Ramos (cell line): Measurements from ENCODE around the gene RIC1.
"Not testable (repeated sequence)": the region's sequence is repeated elsewhere in the genome, so short reads cannot be mapped to it uniquely, and the experiment has no call there.

Experiments
- in situ Hi-C: fragments of 300-500 bp; cut with MboI; formaldehyde crosslinking; loops from one replicate; pipeline ENCODE4 v1.14.3; 2022; ENCODE audit warnings: low sequenced_read_pairs; ENCODE audit not compliant: unreplicated experiment

RIC1 gene

DNA sequence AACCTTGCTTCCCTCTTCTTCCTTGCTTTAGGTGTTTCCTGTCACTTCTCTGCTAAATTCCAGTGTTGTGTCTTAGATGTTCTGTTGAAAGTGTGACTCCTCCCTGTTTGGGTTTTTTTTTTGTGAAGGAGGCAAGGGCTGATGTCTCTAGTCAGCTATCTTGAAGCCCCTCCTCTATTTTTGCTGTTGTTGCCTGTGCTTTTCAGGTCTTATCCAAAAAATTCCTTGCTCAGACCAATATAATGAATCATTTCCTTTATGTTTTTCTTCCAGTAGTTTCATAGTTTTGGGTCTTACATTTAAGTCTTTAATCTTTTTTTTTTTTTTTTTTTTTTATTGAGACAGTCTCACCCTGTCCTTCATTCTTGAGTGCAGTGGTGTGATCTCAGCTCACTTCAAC, 22.3 kb downstream of the RIC1 start:
- in situ Hi-C loops = no loop called here

DNA sequence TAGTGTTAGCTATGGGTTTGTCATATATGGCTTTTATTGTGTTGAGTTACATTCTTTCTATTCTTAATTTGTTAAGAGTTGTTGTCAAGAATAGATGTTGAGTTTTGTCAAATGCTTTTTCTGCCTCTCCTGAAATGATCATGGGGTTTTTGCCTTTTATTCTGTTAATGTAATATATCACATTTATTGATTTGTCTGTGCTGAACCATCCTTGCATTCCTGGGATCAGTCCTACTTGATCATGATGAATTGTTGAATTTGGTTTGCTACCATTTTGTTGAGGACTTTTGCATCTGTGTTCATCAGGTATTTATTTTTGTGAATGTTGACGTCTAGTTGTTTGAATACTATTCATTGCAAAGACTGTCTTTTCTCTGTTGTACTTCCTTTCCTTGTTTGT, 23.9 kb downstream of the RIC1 start:
- in situ Hi-C loops = no loop called here

DNA sequence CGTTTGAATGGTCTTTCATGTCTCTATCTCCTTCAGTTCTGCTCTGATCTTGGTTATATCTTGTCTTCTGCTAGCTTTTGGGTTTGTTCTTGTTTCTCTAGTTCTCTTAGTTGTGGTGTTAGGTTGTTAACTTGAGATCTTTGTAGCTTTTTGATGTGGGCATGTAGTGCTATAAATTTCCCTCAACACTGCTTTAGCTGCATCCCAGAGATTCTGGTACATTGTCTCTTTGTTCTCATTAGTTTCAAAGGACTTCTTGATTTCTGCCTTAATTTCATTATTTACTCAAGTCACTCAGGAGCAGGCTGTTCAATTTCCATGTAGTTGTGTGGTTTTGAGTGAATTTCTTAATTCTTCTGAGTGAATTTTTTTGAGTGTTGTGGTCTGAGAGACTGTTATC, 33.9 kb downstream of the RIC1 start:
- in situ Hi-C loops = not testable (repeated sequence)

DNA sequence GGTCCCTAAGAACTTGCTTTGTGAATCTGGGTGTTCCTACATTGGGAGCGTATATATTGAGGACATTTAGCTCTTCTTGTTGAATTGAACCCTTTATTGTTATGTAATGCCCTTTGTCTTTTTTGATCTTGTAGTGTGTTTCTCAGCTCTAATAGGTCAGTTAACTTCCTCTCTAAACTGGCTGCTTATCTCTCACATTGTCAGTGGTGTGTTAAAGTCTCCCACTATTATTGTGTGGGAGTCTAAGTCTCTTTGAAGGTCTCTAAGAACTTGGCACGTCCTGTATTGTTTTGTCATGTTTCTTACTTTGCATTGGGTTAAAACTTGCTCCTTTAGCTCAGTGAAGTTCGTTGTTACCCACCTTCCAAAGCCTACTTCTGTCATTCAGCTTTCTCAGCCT, 36.2 kb downstream of the RIC1 start:
- in situ Hi-C loops = no loop called here

DNA sequence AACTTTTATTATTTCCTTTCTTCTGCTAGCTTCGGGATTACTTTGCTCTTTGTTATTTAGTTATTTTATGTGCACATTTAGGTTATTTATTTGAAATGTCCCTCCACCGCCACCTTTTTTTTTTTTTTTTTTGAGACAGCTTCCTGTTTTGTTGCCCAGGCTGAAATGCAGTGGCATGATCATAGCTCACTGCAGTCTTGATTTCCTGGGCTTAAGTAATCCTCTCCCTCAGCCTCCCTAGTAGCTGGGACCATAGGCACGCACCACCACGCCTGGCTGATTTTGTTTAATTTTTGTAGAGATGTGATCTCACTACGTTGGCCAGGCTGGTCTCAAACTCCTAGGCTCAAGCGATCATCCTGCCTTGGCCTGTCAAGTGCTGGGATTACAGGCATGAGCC, 38.5 kb downstream of the RIC1 start:
- in situ Hi-C loops = no loop called here

DNA sequence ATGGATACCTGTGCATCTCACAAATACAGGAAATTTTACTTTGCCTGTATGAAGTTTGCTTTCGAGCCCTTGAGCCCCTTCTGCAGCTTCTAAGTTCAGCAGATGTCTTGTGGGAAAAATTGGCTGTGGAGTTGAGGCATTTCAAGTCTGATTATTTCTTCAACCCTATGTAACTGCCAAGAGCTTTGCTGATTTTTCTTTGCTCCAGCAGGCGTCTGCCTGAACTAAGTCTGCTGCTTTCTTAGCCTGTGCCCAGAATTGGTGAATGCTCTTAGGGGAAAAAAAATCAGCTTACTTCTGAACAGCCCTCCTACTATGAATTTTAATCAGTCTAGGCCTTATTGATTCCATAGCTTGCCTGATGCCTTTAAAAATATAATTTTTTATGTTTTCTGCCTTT, 41.2 kb downstream of the RIC1 start:
- in situ Hi-C loops = no loop called here

DNA sequence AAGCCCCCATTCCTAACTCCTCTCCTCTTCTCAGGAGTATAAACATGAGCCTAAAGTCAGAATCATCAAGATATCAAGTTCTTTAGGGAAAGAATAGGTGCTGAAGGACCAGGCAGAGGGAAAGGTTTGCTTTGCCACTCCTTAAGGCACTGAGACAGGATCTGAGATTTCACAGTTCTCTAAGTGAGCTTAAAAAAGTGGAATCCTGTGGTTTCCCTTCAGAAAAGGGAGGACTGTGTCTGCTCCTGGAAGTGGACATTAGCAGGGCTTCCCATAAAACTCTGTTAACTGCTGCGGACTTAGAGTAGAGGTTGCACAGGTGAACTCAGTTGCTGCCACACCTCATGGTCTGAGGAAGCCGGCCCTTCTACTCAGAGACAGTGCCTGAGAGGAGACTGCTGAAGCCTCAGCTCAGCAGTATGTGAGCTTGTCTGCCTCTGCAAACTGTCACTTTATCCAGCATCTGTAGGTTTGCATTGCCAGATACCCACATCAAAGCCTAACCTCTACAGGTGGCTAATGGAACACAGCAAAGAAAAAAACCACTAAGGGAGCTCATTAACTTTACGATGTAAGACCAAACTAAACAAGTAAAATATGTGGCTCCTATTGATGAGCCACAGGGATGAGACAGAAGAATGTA, 42.9 kb downstream of the RIC1 start:
- in situ Hi-C loops = no loop called here

DNA sequence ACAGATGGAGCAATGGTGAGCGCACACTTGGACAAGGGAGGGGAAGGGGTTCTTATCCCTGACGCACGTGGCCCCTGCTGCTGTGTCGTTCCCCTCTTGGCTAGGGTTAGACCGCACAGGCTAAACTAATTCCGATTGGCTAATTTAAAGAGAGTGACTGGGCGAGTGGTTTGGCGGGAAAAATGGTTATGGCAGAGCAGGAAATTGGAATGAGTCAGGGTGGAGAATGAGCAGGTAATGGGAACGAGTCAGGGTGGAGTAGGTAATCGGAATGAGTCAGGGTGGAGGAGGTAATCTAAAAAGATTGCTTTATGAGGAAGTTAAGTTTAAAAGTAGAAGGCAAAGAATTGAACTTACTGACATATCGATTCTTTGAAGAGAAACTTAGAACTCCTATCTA, 46.1 kb downstream of the RIC1 start:
- in situ Hi-C loops = not testable (repeated sequence)

DNA sequence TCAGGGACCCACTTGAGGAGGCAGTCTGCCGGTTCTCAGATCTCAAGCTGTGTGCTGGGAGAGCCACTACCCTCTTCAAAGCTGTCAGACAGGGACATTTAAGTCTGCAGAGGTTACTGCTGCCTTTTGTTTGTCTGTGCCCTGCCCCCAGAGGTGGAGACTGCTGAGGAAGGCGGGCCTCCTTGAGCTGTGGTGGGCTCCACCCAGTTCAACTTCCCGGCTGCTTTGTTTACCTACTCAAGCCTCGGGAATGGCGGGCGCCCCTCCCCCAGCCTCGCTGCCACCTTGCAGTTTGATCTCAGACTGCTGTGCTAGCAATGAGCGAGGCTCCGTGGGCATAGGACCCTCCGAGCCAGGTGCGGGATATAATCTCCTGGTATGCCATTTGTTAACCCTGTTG, 54.7 kb downstream of the RIC1 start:
- in situ Hi-C loops = not testable (repeated sequence)

DNA sequence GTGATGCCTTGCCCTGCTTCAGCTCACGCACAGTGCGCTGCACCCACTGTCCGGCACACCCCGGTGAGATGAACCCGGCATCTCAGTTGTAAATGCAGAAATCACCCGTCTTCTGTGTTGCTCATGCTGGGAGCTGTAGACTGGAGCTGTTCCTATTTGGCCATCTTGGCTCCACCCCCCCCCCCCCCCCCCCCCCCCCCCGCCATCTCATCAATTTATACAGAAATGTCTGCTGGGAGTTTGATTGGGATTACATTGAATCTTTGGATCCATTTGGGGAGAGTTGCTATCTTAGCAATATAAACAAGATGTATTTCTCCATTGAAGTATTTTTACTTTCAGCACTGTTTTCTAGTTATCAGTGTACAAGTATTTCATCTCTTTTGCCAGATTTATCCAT, 55.2 kb downstream of the RIC1 start:
- in situ Hi-C loops = no loop called here

DNA sequence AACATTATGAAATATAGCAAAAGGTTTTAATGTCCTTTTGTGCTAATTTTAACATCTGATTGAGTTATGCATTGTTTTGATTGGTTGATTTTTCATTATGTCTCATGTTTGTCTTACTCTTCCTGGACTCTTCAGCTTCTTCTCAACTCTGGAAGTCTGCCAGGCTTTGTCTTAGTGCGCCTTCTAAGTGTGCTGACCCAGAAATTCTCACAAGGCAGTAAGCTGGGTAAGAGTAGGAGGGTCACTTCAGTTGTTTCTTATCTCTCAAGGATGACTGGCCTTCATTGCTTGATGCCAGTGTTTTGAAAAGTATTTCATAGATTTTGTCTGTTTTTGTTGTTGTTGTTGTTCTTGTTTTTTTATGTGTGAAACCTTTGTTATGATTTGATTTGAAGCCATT, 59.2 kb downstream of the RIC1 start:
- in situ Hi-C loops = no loop called here

DNA sequence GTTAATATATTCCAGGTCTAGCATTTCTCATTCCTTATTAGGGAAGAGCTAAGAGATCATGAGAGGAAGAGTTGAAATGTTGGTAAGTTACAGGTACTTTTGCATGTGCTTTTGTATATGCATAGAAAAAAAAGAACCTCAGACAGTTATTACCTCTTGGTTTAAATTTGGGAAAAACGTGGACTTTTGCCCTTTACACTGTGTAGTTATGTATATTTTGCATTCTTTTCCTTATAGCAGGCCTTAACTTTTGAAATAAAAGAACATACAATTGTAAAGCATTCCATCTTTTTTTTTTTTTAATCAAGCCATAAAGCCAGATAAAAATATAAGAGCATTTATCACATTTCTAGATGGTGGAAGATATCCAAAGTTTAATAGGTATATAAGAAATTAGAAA, 61.4 kb downstream of the RIC1 start:
- in situ Hi-C loops = no loop called here

DNA sequence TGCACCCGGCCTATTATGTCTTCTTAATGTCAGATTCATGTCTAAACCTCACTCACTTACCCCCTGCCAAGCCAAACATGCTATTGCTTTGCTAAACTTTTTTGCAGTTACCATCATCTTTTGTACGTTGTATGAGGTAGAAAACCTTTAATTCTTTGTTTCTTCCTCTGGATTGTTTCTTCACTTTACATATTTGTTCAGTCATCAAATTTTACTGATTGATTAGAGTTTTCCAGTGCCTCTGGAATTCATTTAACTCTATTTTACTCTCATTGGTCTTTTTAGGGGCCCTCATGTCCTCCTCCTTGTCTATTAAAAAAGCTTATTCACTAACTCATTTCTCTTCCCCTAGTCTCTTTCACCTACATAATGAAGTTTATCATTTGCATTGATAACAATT, 67.0 kb downstream of the RIC1 start:
- in situ Hi-C loops = no loop called here

DNA sequence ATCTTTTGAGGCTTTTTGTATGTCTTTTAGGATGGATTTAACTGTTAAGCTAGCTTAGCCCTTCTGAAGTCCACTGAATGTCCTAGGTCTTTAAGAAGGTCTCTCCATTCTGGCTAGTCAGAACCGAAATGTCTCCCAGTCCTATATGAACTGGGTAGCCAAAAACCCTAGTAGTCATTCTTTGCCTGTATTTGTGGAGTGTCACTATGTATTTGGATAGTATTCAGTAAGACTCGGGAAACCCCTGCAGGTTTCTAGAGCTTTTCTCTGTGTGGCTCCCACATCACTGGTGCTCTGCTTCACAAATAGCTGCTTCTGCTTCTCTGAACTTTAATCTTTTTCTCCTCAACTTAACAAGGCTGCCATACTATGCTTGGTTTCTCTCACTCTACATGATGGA, 68.0 kb downstream of the RIC1 start:
- in situ Hi-C loops = no loop called here

DNA sequence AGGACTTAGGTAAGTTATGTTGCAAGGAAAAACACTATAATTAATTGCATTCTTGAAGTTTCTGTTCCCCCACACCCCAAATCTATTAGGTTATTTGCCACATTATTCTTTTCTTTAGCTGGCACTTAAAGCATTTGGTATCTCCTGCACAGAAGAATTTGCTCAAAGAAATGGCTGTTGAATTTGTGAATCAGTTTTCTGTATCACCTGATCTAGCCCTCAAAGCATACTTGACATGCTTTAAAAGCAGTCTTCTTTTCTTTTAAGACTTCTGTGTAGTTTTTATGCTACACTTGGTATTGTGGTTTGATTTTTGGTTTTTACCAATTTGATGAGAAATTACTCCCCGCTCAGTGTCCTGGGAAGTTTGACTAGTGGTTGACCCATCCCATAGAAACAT, 69.1 kb downstream of the RIC1 start:
- in situ Hi-C loops = no loop called here

DNA sequence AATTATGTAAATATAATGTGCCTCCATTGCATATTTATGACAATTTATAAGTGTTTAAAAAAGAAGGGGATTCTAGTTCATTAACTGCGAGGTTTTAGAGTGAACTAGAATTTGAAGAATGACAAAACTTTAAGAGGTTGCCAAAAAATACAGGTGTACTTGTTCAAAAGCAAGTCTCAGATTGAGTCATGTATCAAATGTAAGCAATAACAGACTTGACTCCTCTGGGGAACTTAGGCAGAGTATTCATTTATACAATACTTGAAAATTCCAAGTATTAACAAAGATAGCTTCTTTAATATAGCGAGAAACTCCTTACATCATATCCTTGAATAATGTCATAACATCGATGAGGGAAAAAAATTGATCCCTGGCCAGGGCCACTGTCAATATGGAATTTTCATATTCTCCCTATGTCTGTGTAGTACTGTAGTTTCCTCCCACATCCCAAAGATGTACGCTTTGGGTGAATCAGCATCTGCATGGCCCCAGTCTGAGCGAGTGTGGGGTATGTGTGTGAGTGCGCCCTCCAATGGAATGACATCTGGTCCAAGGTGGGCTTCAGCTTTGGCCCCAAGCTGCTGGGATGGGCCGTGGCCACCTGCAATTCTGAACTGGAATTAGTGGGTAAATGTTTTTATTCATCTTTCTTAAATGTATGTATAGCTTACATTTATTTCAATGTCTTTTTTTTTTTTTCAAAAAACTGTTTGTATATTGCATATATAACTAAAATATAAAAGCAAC, 70.1 kb downstream of the RIC1 start:
- in situ Hi-C loops = no loop called here

DNA sequence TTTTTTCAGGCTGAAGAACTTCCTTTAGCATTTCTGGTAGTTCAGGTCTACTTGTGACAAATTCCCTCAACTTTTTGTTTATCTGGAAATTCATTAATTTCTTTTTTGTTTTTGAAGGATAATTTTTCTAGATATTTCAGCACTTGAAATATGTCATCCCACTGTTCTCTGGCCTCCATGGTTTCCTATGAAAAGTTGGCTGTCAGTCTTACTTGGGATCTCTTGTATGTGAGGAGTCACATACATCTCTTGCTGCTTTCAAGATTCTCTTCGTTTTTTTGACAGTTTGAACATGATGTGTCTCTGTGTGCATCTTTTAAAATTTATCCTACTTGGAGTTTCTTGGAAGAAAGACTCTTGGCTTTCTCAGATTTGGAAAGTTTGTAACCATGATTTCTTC, 79.5 kb downstream of the RIC1 start:
- in situ Hi-C loops = no loop called here

DNA sequence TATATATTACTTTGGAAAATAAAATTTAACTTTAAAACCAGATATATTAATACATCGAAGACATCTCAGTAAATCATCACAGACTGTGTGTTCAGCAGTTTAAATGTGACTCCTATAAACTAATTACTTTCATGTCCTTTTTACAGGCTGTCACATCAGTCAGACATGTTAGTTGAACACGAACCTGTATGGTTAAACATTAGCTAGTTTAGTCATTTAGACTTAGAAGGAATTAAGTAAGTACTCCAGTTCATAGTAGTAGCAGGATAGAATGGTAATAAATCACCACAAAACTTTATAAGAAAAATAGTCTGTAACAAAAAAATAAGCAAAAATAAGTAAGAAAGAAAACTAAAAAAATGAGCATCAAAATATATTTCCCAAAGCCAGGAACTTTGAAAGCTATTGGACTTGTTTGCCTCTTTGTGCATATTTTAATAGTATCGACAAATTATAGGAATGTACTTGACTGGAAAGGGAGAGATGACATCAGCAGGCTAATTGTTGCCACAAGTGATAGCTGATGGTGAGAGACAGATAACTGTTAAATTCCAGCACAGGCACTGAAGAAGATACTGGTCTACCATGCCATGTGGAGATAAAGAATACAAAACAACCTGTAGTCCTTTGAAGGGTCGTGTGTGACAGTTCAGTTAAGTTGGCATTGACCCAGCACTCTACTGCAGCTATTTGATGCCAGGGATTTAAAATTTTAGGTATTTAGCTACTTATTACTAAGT, 83.9 kb downstream of the RIC1 start:
- in situ Hi-C loops = no loop called here

DNA sequence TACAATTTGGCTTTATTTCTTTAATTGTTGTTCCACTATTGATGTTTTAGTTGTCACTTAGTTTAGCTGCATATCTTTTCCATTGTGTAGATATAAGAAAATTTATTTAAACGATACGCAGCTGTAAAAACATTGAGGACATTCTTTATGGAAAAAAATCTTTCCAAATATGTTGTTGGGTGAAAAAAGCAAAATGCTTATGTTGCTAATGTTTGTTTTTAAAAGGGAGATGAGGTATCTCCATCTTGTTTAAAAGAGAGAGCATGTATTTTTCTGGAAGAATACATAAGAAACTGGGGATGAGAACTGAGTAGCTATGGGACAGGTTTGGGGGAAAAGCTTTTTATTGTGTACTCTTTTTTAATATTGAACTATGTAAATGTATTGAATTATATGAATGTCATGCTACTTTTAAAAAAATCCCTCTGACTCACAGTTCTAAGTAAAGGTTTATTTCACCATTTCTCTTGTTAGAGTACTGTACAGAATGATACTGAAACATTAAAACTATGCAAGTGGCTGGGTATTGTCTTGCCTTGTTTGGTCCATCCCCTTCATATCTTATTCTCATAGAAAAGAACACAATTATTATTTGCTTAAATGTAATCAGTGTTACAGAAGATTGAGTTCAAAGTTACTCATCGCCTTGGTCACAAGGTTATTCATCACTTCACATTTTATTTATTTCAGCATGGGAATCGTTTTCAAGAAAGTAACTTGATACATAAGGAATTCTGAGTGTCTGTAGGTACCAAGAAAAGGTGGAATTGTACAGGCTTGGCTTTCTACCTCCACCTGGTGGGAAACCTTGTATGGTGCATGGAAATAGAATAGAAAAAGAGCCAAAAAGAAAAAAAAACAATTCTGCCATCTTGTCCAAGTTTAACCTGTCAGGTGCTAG, 85.8 kb downstream of the RIC1 start:
- in situ Hi-C loops = no loop called here

DNA sequence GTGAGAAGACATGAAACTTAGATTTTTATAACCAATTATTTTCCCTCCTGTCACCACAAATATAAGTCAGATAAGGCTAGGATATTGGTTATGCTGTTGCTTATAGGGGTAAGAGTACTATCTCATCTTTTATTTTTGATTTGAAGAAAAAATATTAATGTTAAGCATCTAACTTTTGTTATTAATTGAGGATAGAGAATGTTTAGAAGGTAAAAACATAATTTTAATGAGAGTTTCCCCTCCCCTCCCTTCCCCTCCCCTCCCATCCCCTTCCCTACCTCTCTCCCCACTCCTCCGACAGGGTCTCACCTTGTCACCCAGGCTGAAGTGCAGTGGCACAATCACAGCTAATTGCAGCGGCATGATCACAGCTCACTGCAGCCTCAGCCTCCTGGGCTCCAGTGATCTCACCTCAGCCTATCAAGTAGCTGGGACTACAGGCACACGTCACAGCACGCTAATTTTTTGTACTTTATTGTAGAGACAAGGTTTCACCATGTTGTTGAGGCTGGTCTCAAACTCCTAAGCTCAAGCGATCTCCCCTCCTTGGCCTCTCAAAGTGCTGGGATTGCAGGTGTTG, 86.7 kb downstream of the RIC1 start:
- in situ Hi-C loops = no loop called here
